GM12878 (cell line): ENCODE results near the gene ZNF653. TPM values are rescaled to one million over a fixed set of nuclear protein-coding genes. Genes with fewer than 3 reads are reported as not detected.

Experiments used
- ATAC-seq: fragments of 200-7000 bp; cut with Tn5 transposase; 3 replicates; pipeline ENCODE4 v1.9.1; 2020; ENCODE audit warnings: mild to moderate bottlenecking, moderate library complexity
- BruUV-seq: library from RNA; stranded (reverse); fragments of 400-500 nt; replicated peaks from 2 replicates; lab custom pipeline; 2021; lab: Mats Ljungman, UMichigan
- CTCF ChIA-PET: fragments of 300-600 bp; sonication (Branson Sonifier 250); formaldehyde crosslinking; extraction: SDS; loops from one replicate; lab custom pipeline; 2021; ENCODE audit warnings: inconsistent platforms; lab: Yijun Ruan, JAX
- POLR2A ChIA-PET: fragments of 350-600 bp; formaldehyde crosslinking; extraction: SDS; loops from one replicate; lab custom pipeline; 2021; ENCODE audit warnings: inconsistent platforms; lab: Charles Lee
- RAD21 ChIA-PET: fragments of 300-600 bp; sonication (Branson Sonifier 250); formaldehyde crosslinking; loops from one replicate; lab custom pipeline; 2023; ENCODE audit warnings: antibody characterized with exemption; ENCODE audit not compliant: unreplicated experiment; lab: Charles Lee
- SMC1A ChIA-PET: fragments of 300-600 bp; sonication (Branson Sonifier 250); formaldehyde crosslinking; loops from one replicate; lab custom pipeline; 2023; ENCODE audit not compliant: unreplicated experiment, uncharacterized antibody; lab: Charles Lee
- DNase-seq: peaks from one replicate; pipeline ENCODE4 v3.0.0-alpha.2; 2011; ENCODE audit warnings: low read depth, low spot score
- FAIRE-seq: peaks from 3 replicates; lab custom pipeline; 2011; peaks lifted over from hg19 to GRCh38; lab: Jason Lieb, UNC
- H2AFZ ChIP-seq: 2 replicates; pipeline ENCODE4 v1.6.0; 2011; ENCODE audit warnings: low read depth, low read length, control low read depth; ENCODE audit not compliant: control insufficient read depth
- H3K27ac ChIP-seq: 2 replicates; pipeline ENCODE4 v1.5.1; 2011; ENCODE audit warnings: control low read depth; ENCODE audit not compliant: control insufficient read depth, insufficient read depth
- H3K27me3 ChIP-seq, 2 experiments: replicated peaks in 1 of 2; 2 replicates each; pipeline versions ENCODE4 v1.6.0 to v1.6.1; 2011; ENCODE audit warnings: low read length in 1 of 2; ENCODE audit not compliant: control insufficient read depth in 2 of 2, insufficient read depth in 2 of 2
- H3K36me3 ChIP-seq, 2 experiments: 2 replicates each; pipeline ENCODE4 v1.5.1; 2011; ENCODE audit warnings: low read length in 1 of 2; ENCODE audit not compliant: control insufficient read depth in 2 of 2, insufficient read depth in 2 of 2
- H3K4me1 ChIP-seq: 2 replicates; pipeline ENCODE4 v1.6.1; 2011; ENCODE audit warnings: mild to moderate bottlenecking, low read length, moderate library complexity, mixed read lengths; ENCODE audit not compliant: control insufficient read depth, insufficient read depth
- H3K4me2 ChIP-seq: 2 replicates; pipeline ENCODE4 v1.6.0; 2011; ENCODE audit warnings: control low read depth; ENCODE audit not compliant: control insufficient read depth, insufficient read depth
- H3K4me3 ChIP-seq: fragments of 200-600 bp; sonication (generic); 2 replicates; pipeline ENCODE4 v1.5.1; 2016
- H3K79me2 ChIP-seq: 2 replicates; pipeline ENCODE4 v1.6.0; 2011; ENCODE audit warnings: low read length; ENCODE audit not compliant: control insufficient read depth, insufficient read depth
- H3K9ac ChIP-seq: 2 replicates; pipeline ENCODE4 v1.8.0; 2011; ENCODE audit warnings: low read length, control low read depth, mixed read lengths; ENCODE audit not compliant: control insufficient read depth, insufficient read depth
- H3K9me3 ChIP-seq: replicated peaks from 3 replicates; pipeline ENCODE4 v1.5.1; 2011; ENCODE audit warnings: mild to moderate bottlenecking, low read length; ENCODE audit not compliant: control insufficient read depth, insufficient read depth
- H4K20me1 ChIP-seq: 2 replicates; pipeline ENCODE4 v1.6.0; 2011; ENCODE audit not compliant: control insufficient read depth, insufficient read depth
- IKZF2 ChIP-seq, 2 experiments: fragments of 450-650 bp; IDR thresholded peaks; 2 replicates each; pipeline ENCODE4 v1.6.1; 2017; ENCODE audit warnings: mild to moderate bottlenecking in 2 of 2, moderate library complexity in 2 of 2
- MEF2A ChIP-seq: IDR thresholded peaks from 2 replicates; pipeline ENCODE4 v1.6.1; 2011; ENCODE audit warnings: low read depth, mild to moderate bottlenecking, low read length, moderate library complexity; ENCODE audit not compliant: insufficient read depth
- NFYA ChIP-seq: IDR thresholded peaks from 2 replicates; pipeline ENCODE4 v1.6.1; 2011; ENCODE audit warnings: low read depth, mild to moderate bottlenecking, low read length, improper control_type of control experiment, borderline replicate concordance
- WGBS: methylation state at CpG from one replicate; pipeline ENCODE4 v1.1.6; 2016; ENCODE audit warnings: low lambda C conversion rate; ENCODE audit not compliant: insufficient replicate concordance, insufficient coverage; ENCODE audit errors: missing lambda C conversion rate; 5-methylcytosine and 5-hydroxymethylcytosine counted together
- in situ Hi-C: fragments of 300-500 bp; cut with MboI; formaldehyde crosslinking; loops from 9 replicates; pipeline ENCODE4 v1.14.3; 2018; ENCODE audit warnings: mixed read lengths
- intact Hi-C: fragments of 100-400 bp; cut with micrococcal nuclease; formaldehyde crosslinking; loops from one replicate; pipeline ENCODE4 v1.14.2; 2022; ENCODE audit not compliant: unreplicated experiment
- polyA plus RNA-seq, 11 experiments: library from polyadenylated mRNA; depleted of rRNA in 4 of 11; unstranded in 6 of 11; stranded (reverse) in 5 of 11; fragments of >200 nt; fragmentation: Nextera tagmentation in 4 of 11; fragmentation: Illumina TruSeq in 1 of 11; extraction: Ambion mirVana in 4 of 11; extraction: Trizol in 1 of 11; gene quantifications; 1 replicate in 1 of 11; 2 replicates in 10 of 11; pipeline versions ENCODE4 v1.2.1 to v1.2.3, GENCODE V29; 2011 to 2016; ENCODE audit warnings: inconsistent platforms in 2 of 11, missing spikeins in 2 of 11, low read depth in 1 of 11
- total RNA-seq, 4 experiments: library from RNA; depleted of rRNA in 3 of 4; stranded (reverse); fragments of >200 nt in 3 of 4; fragmentation: Illumina TruSeq in 1 of 4; extraction: Trizol in 1 of 4; gene quantifications; 2 replicates each; pipeline versions ENCODE4 v1.2.1 to v1.2.3, GENCODE V29; 2013 to 2021
- TF ChIP-seq, protein P1 (sequence below): fragments of 450-650 bp; IDR thresholded peaks from 2 replicates; pipeline ENCODE4 v1.6.1; 2017; ENCODE audit warnings: borderline replicate concordance

ZNF653 gene
- total and polyA plus RNA-seq, 10 of the 15 experiments (the other 5 are each of a cell fraction or from before 2014, with no cell fraction given), result 2.2 to 13.2 (median 6.7) TPM; not detected in 2

- intact Hi-C loops, result no loop called here
- ChIA-PET CTCF (interaction anchor here (1.0 kb wide), 1 partner anchor 99 kb away, joined by 3 read pairs; no protein-coding TSS in a partner anchor), RAD21 (no interaction called here), POLR2A (no interaction called here), SMC1A (no interaction called here)
- DNase-seq (no peak), ATAC-seq (no peak), FAIRE-seq (no peak)
- Histone ChIP-seq H3K36me3 (no peaks in the 10 kb centered on the region), H3K4me2 (no peak overlapping the region), H3K4me1 (peaks cover 19% of the 10 kb centered on the region), H3K27ac (no peak overlapping the region), H3K4me3 (no peak overlapping the region), H4K20me1 (no peaks in the 10 kb centered on the region), H3K79me2 (no peaks in the 10 kb centered on the region), H3K9me3 (no peaks in the 10 kb centered on the region; the same call in 2 of the 3 replicates), H3K9ac (no peak overlapping the region), H2AFZ (no peak overlapping the region), H3K27me3 (peaks cover 8 to 10% of the 10 kb centered on the region in 2 experiments)
- no TSS peak for BruUV-seq
- 50% methylated on average over 45 of the region's 86 CpGs for WGBS
- in situ Hi-C loops, result loop anchor here (10.0 kb wide), 1 partner anchor 185 kb away; the partner anchor contains the start of gene TSPAN16
- TF ChIP-seq IKZF2 (IDR thresholded peaks at IDR 0.05), result no peak
- no peak for TF ChIP-seq MEF2A
- TF ChIP-seq, protein P1, sequence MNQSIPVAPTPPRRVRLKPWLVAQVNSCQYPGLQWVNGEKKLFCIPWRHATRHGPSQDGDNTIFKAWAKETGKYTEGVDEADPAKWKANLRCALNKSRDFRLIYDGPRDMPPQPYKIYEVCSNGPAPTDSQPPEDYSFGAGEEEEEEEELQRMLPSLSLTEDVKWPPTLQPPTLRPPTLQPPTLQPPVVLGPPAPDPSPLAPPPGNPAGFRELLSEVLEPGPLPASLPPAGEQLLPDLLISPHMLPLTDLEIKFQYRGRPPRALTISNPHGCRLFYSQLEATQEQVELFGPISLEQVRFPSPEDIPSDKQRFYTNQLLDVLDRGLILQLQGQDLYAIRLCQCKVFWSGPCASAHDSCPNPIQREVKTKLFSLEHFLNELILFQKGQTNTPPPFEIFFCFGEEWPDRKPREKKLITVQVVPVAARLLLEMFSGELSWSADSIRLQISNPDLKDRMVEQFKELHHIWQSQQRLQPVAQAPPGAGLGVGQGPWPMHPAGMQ, result no peak
- TF ChIP-seq NFYA, result no peak
Measured at GRCh38 chr19:11479898-11480714, 25.5 kb downstream of the ZNF653 start.
